ENCODE measurements around the gene SH3BP1. TPM values are rescaled to one million over a fixed set of nuclear protein-coding genes. Genes with fewer than 3 reads are reported as not detected.

SH3BP1 gene
- total and polyA plus RNA-seq, 2 of the 8 experiments (the other 6 are each of a cell fraction or from before 2014, with no cell fraction given), result 23.9 to 40.3 TPM

DNA sequence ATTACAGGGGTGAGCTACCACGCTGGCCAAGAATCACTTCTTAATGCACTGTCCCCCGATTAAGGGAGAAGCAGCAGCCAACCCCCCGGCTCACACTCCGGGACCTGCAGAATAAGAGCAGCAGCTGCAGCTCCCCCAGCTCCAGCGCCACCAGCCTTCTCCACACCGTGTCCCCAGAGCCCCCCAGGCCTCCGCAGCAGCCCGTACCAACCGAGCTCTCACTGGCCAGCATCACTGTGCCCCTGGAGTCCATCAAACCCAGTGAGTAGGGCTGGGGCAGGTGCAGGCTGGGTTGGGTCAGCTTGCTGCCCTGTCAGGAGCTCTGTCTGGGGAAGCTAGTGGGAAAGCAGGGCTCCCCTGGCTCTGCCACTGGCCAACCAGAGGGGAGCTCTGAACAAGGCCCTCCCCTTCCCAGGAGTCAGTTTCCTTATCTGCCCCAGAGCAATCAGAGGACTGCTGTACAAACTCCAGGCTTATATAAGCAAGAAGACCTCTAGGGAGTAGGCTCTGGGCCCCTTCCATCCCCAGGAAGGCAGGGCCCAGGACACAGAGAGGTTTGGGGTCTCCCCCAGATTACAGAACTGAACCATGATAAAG is 8.5 kb upstream of the SH3BP1 start:
- H3K27ac ChIP-seq (ENCODE audit: low read depth, low read length), result no peak overlapping the region
- no peak overlapping the region for H3K4me2 ChIP-seq (ENCODE audit: insufficient read depth in 1 of 2, low read depth in 2 of 2, low read length in 2 of 2)
- H2AFZ ChIP-seq (ENCODE audit: low read length), result no peak overlapping the region
- H3K14ac ChIP-seq (ENCODE audit: insufficient read length), result no peak overlapping the region
- no peaks in the 10 kb centered on the region for H3K23me2 ChIP-seq (ENCODE audit: low read depth, low read length)
- no peak overlapping the region for H3K56ac ChIP-seq (replicated peaks; ENCODE audit: insufficient read length, low read depth, low read length)
- no peaks in the 10 kb centered on the region for H3K79me1 ChIP-seq (ENCODE audit: low read depth, low read length)
- H3K4me3 ChIP-seq (ENCODE audit: extremely low read depth in 1 of 4, insufficient read depth in 2 of 4, low read depth in 3 of 4, low read length in 4 of 4), result no peak overlapping the region
- FAIRE-seq (no peak), DNase-seq (ENCODE audit: low read depth in 1 of 2, low spot score in 2 of 2) (no peak)
- no peak overlapping the region for H4K8ac ChIP-seq (ENCODE audit: extremely low read depth, insufficient read depth, low read length)
- H2BK20ac ChIP-seq (ENCODE audit: low read length), result no peak overlapping the region
- H2AK5ac ChIP-seq (ENCODE audit: low read depth, low read length), result no peak overlapping the region
- H2BK15ac ChIP-seq (ENCODE audit: low read length), result no peak overlapping the region
- H2BK5ac ChIP-seq (ENCODE audit: low read depth, low read length), result no peak overlapping the region
- TF ChIP-seq GABPA (IDR thresholded peaks at IDR 0.05; ENCODE audit: borderline replicate concordance, insufficient read depth, low read length), result no peak
- no peak for TF ChIP-seq SUZ12 (IDR thresholded peaks at IDR 0.05; ENCODE audit: low read length)
- no peak for TF ChIP-seq EGR1 (IDR thresholded peaks at IDR 0.05; ENCODE audit: borderline replicate concordance, low read depth, low read length)
- no peak for TF ChIP-seq CEBPB (IDR thresholded peaks at IDR 0.05; ENCODE audit: low read depth, low read length)
- TF ChIP-seq KDM4A (IDR thresholded peaks at IDR 0.05; ENCODE audit: low read depth, low read length, severe bottlenecking), result no peak
- no peaks in the 10 kb centered on the region for H3K27me3 ChIP-seq (replicated peaks in 1 of 4; ENCODE audit: control insufficient read depth in 3 of 4, extremely low read depth in 1 of 4, insufficient read depth in 3 of 4, low read length in 3 of 4)
- no peak overlapping the region for H4K5ac ChIP-seq (ENCODE audit: insufficient read length, low read depth, low read length)
- H2BK120ac ChIP-seq (replicated peaks; ENCODE audit: low read depth, low read length), result no peak overlapping the region
- no peak overlapping the region for H4K91ac ChIP-seq (replicated peaks; ENCODE audit: insufficient read length, low read length)
- no peak overlapping the region for H3K23ac ChIP-seq (ENCODE audit: insufficient read length)
- H2BK12ac ChIP-seq (ENCODE audit: low read depth, low read length), result no peak overlapping the region
- H3K4ac ChIP-seq (replicated peaks; ENCODE audit: insufficient read length, low read depth, low read length), result no peak overlapping the region
- no peaks in the 10 kb centered on the region for H3K9me3 ChIP-seq (ENCODE audit: insufficient read depth in 2 of 2, low read depth in 1 of 2, low read length in 1 of 2)
- no peaks in the 10 kb centered on the region for H3K79me2 ChIP-seq (ENCODE audit: control insufficient read depth in 1 of 2, insufficient read depth in 2 of 2, low read length in 2 of 2)
- 90% methylated on average over 9 of the region's 9 CpGs; no CpG with 5 or more reads in 1 of the 2 experiments for WGBS, 2 experiments (ENCODE audit: extremely low coverage in 1 of 2, insufficient coverage in 1 of 2, insufficient read length in 1 of 2, insufficient replicate concordance in 2 of 2, low coverage in 1 of 2, low lambda C conversion rate in 2 of 2, missing lambda C conversion rate in 1 of 2)
- no peak overlapping the region for H3K18ac ChIP-seq (ENCODE audit: extremely low read depth, low read length)
- ChIA-PET POLR2A (ENCODE audit: partially characterized antibody) (interaction anchor here (0.8 to 5.4 kb wide), 7 partner anchors 7 to 51 kb away, joined by 3 to 32 read pairs (median 7); partner anchors contain the start of gene GGA1), CTCF (ENCODE audit: partially characterized antibody) (interaction anchor here (1.0 to 11.1 kb wide), 7 partner anchors 8 to 762 kb away, joined by 4 to 140 read pairs (median 6); partner anchors contain the start of genes GGA1 and SH3BP1)
- H3K36me3 ChIP-seq (ENCODE audit: control insufficient read depth in 2 of 4, insufficient read depth in 4 of 4, low read length in 3 of 4), result no peaks in the 10 kb centered on the region; a peak in 2 of 8 replicates
- H4K20me1 ChIP-seq (replicated peaks in 1 of 2; ENCODE audit: control insufficient read depth in 1 of 2, insufficient read depth in 2 of 2, low read length in 2 of 2), result peaks cover 0 to 2% of the 10 kb centered on the region in 2 experiments
- H3K9ac ChIP-seq (replicated peaks in 1 of 4; ENCODE audit: extremely low read depth in 1 of 4, low read depth in 3 of 4, low read length in 3 of 4), result no peak overlapping the region
- peaks cover 5 to 21% (median 16%) of the 10 kb centered on the region in 4 experiments for H3K4me1 ChIP-seq (replicated peaks in 1 of 4; ENCODE audit: control insufficient read depth in 3 of 4, insufficient read depth in 4 of 4, low read length in 3 of 4)

Measured in H1 (cell line).